Prostate gland (tissue), 2 donors: ENCODE measurements around the gene TM4SF4. TPM values are rescaled to one million over a fixed set of nuclear protein-coding genes. Genes with fewer than 3 reads are reported as not detected.

ENCODE experiments used
- DNase-seq: peaks from one replicate; pipeline ENCODE4 v3.0.0-alpha.2; 2019; ENCODE audit warnings: low spot score
- H3K27ac ChIP-seq, 2 donors: fragments of 200-600 bp; sonication (generic); 2 replicates each; pipeline ENCODE4 v1.5.1; 2017 to 2019
- H3K27me3 ChIP-seq: fragments of 200-600 bp; sonication (generic); replicated peaks from 2 replicates; pipeline ENCODE4 v1.5.1; 2019; ENCODE audit not compliant: insufficient read depth
- H3K36me3 ChIP-seq, 2 donors: fragments of 200-600 bp; sonication (generic); 1 replicate in 1 of 2; 2 replicates in 1 of 2; pipeline versions ENCODE4 v1.5.1 to v1.8.1; 2017 to 2019
- H3K4me1 ChIP-seq: fragments of 200-600 bp; sonication (generic); replicated peaks from 2 replicates; pipeline ENCODE4 v1.5.1; 2019
- H3K4me3 ChIP-seq, 2 donors: fragments of 200-600 bp; sonication (generic); 2 replicates each; pipeline ENCODE4 v1.5.1; 2017 to 2019
- H3K9me3 ChIP-seq: fragments of 200-600 bp; sonication (generic); 2 replicates; pipeline ENCODE4 v1.5.1; 2017
- CTCF ChIP-seq, 4 experiments: fragments of 200-600 bp in 2 of 4; fragments of 450-650 bp in 2 of 4; sonication (generic) in 2 of 4; IDR thresholded peaks; 1 replicate in 3 of 4; 2 replicates in 1 of 4; pipeline ENCODE4 v1.5.1; 2016 to 2019; ENCODE audit warnings: antibody characterized with exemption in 4 of 4, mild to moderate bottlenecking in 2 of 4, moderate library complexity in 2 of 4
- POLR2A ChIP-seq: fragments of 450-650 bp; IDR thresholded peaks from one replicate; pipeline ENCODE4 v1.6.1; 2016; ENCODE audit warnings: antibody characterized with exemption, mild to moderate bottlenecking
- POLR2AphosphoS5 ChIP-seq: sonication (generic); formaldehyde crosslinking; IDR thresholded peaks from one replicate; pipeline ENCODE4 v1.6.1; 2017; ENCODE audit warnings: antibody characterized with exemption
- WGBS: methylation state at CpG from one replicate; pipeline ENCODE4 v1.1.5; 2018; 5-methylcytosine and 5-hydroxymethylcytosine counted together
- intact Hi-C: fragments of 100-400 bp; cut with DNase I; formaldehyde crosslinking; loops from one replicate; pipeline ENCODE4 v1.14.2; 2022
- total RNA-seq, 2 donors: library from RNA; depleted of rRNA; stranded (reverse); fragments of >200 nt; gene quantifications; one replicate each; pipeline ENCODE4 v1.1.0, GENCODE V29; 2016

Gene TM4SF4
- total RNA-seq, 2 donors from 2014 or later, result not detected

GRCh38 chr3:149473357-149474249 lies 894 bp upstream of the TM4SF4 start:
- Histone ChIP-seq H3K4me1 (no peaks in the 10 kb centered on the region), H3K27ac (no peak overlapping the region), H3K9me3 (no peaks in the 10 kb centered on the region), H3K27me3 (no peaks in the 10 kb centered on the region), H3K4me3 (no peak overlapping the region), H3K36me3 (no peaks in the 10 kb centered on the region)
- peak; percentile 61 for TF ChIP-seq POLR2AphosphoS5
- no peak for TF ChIP-seq CTCF (IDR thresholded peaks at IDR 0.05)
- intact Hi-C loops, result loop anchor here (10.0 kb wide), 1 partner anchor 519 kb away; no protein-coding TSS in a partner anchor
- 39% methylated on average over 7 of the region's 7 CpGs for WGBS
- peak; percentile 79 for DNase-seq

- no peaks in the 10 kb centered on the region for H3K4me1 ChIP-seq
- 95% methylated on average over 7 of the region's 7 CpGs for WGBS
- H3K27me3 ChIP-seq, result no peaks in the 10 kb centered on the region
- no peak for DNase-seq
- no peak overlapping the region for H3K4me3 ChIP-seq
- H3K27ac ChIP-seq, result no peak overlapping the region
- TF ChIP-seq CTCF (IDR thresholded peaks at IDR 0.05), result no peak
- intact Hi-C loops, result loop anchor here (10.0 kb wide), 1 partner anchor 521 kb away; no protein-coding TSS in a partner anchor
- no peaks in the 10 kb centered on the region for H3K36me3 ChIP-seq
- no peaks in the 10 kb centered on the region for H3K9me3 ChIP-seq
Observed at GRCh38 chr3:149475451-149476060, 1.1 kb downstream of the TM4SF4 start.

GRCh38 chr3:149476225-149476624 lies 1.7 kb downstream of the TM4SF4 start:
- Histone ChIP-seq H3K4me3 (no peak overlapping the region), H3K27ac (no peak overlapping the region), H3K36me3 (no peaks in the 10 kb centered on the region), H3K9me3 (no peaks in the 10 kb centered on the region), H3K4me1 (no peaks in the 10 kb centered on the region), H3K27me3 (no peaks in the 10 kb centered on the region)
- DNase-seq, result no peak
- WGBS, result 95% methylated on average over 4 of the region's 4 CpGs
- intact Hi-C loops, result loop anchor here (10.0 kb wide), 1 partner anchor 521 kb away; no protein-coding TSS in a partner anchor
- TF ChIP-seq POLR2AphosphoS5 (no peak), CTCF (IDR thresholded peaks at IDR 0.05) (no peak), POLR2A (no peak)

- DNase-seq, result no peak
- intact Hi-C loops, result loop anchor here (2.0 to 10.0 kb wide), 4 partner anchors 85 to 525 kb away; no protein-coding TSS in a partner anchor
- WGBS, result 74% methylated on average over 14 of the region's 14 CpGs
- Histone ChIP-seq H3K4me1 (no peaks in the 10 kb centered on the region), H3K36me3 (no peaks in the 10 kb centered on the region), H3K9me3 (no peaks in the 10 kb centered on the region), H3K27ac (no peak overlapping the region), H3K4me3 (no peak overlapping the region), H3K27me3 (no peaks in the 10 kb centered on the region)
- TF ChIP-seq POLR2AphosphoS5 (no peak), POLR2A (no peak), CTCF (IDR thresholded peaks at IDR 0.05) (no peak)
Observed at GRCh38 chr3:149479621-149480325, 5.3 kb downstream of the TM4SF4 start.
